GM18502 (cell line): Measurements from ENCODE around the gene HTN1.
A peak's percentile ranks its signal among the peaks of the same experiment; 100 is the strongest.
"Not testable (repeated sequence)": the region's sequence is repeated elsewhere in the genome, so short reads cannot be mapped to it uniquely, and the experiment has no call there.

Experiments used
- ATAC-seq: cut with Tn5 transposase; IDR thresholded peaks from one replicate; pipeline ENCODE4 v1.9.1; 2021; ENCODE audit warnings: mild to moderate bottlenecking; ENCODE audit not compliant: unreplicated experiment, poor library complexity

The HTN1 gene

GRCh38 chr4:70050138-70050537 lies at the start of gene HTN1:
TSS of gene HTN1 (plus strand) at chr4:70050438. CDS start at chr4:70053077, 2,639 bp downstream.
- not testable (repeated sequence) for ATAC-seq

- no peak for ATAC-seq
Measured at GRCh38 chr4:70000711-70001110, 49.5 kb upstream of the HTN1 start.

- no peak for ATAC-seq
Measured at GRCh38 chr4:70002507-70002906, 47.7 kb upstream of the HTN1 start.

- no peak for ATAC-seq
Measured at GRCh38 chr4:70008771-70009170, 41.5 kb upstream of the HTN1 start.

GRCh38 chr4:70019006-70019405 lies 31.2 kb upstream of the HTN1 start:
- ATAC-seq: not testable (repeated sequence)

- ATAC-seq: no peak
Measured at GRCh38 chr4:70023218-70023617, 27.0 kb upstream of the HTN1 start.

- ATAC-seq: no peak
Measured at GRCh38 chr4:70027011-70027410, 23.2 kb upstream of the HTN1 start.

GRCh38 chr4:70028159-70028558 lies 22.1 kb upstream of the HTN1 start, which contains the start of gene HTN3:
TSS of gene HTN3 (plus strand) at chr4:70028459. CDS start at chr4:70030741, 2,282 bp downstream.
- ATAC-seq: not testable (repeated sequence)

GRCh38 chr4:70037559-70037958 lies 12.7 kb upstream of the HTN1 start:
- ATAC-seq: not testable (repeated sequence)

- ATAC-seq: not testable (repeated sequence)
Measured at GRCh38 chr4:70039928-70040327, 10.3 kb upstream of the HTN1 start.

- ATAC-seq: no peak
Measured at GRCh38 chr4:70041652-70042286, 8.5 kb upstream of the HTN1 start.

- ATAC-seq: not testable (repeated sequence)
Measured at GRCh38 chr4:70056534-70056933, 6.3 kb downstream of the HTN1 start.

GRCh38 chr4:70057651-70058050 lies 7.4 kb downstream of the HTN1 start:
- ATAC-seq: no peak

- ATAC-seq: no peak
Measured at GRCh38 chr4:70059149-70059548, 8.9 kb downstream of the HTN1 start.

GRCh38 chr4:70062000-70062399 lies 11.8 kb downstream of the HTN1 start:
- peak; percentile 75 for ATAC-seq

GRCh38 chr4:70080205-70080604 lies 30.0 kb downstream of the HTN1 start:
- no peak for ATAC-seq

GRCh38 chr4:70099206-70099605 lies 49.0 kb downstream of the HTN1 start:
- no peak for ATAC-seq
